Stimulated activated memory B cell treated with anti-CD40 and anti-IgM and Interleukin-4, amounts not matched to agents 10 μg/mL and 1 μg/mL and 100 μg/mL, for 72 hours (primary cell): ENCODE results near the gene TOX2.

Source experiments
- ATAC-seq: fragments of 150-1000 bp; cut with Tn5 transposase; 2 replicates; pipeline ENCODE4 v1.10.0; 2021
- H3K27ac Mint-ChIP-seq: one replicate; pipeline ENCODE4 v1.8.0; 2022; ENCODE audit warnings: mild to moderate bottlenecking, mixed read lengths
- H3K27me3 Mint-ChIP-seq: one replicate; pipeline ENCODE4 v1.8.0; 2022; ENCODE audit warnings: mixed read lengths
- H3K36me3 Mint-ChIP-seq: one replicate; pipeline ENCODE4 v1.8.0; 2022; ENCODE audit warnings: mixed read lengths
- H3K4me1 Mint-ChIP-seq: one replicate; pipeline ENCODE4 v1.8.0; 2022; ENCODE audit warnings: mixed read lengths
- H3K4me3 Mint-ChIP-seq: one replicate; pipeline ENCODE4 v1.8.0; 2022; ENCODE audit warnings: mild to moderate bottlenecking, moderate library complexity, mixed read lengths
- H3K9me3 Mint-ChIP-seq: one replicate; pipeline ENCODE4 v1.8.0; 2022; ENCODE audit warnings: mixed read lengths

Gene TOX2

DNA sequence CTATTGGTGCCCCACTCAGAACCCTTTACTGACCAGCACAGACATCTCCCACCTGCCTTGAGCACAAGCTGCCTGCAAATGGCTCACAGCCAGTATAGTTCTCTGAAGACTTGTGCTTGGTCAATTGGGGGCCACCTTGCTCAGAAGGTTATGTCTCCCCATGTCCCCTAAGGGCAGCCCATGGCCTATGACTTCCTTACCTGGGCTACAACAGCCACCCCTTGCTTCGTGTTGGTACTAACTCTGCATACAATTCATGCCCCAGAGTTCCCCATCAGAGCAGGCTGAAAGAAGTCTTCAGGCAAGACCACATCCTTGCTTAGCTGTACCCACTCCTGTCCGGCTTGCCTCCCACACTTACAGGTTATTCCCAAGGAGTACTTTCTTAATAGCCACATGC, 57.4 kb downstream of the TOX2 start:
- no peak overlapping the region for H3K27ac Mint-ChIP-seq
- H3K27me3 Mint-ChIP-seq: no peaks in the 10 kb centered on the region
- ATAC-seq: no peak
- no peaks in the 10 kb centered on the region for H3K36me3 Mint-ChIP-seq
- H3K9me3 Mint-ChIP-seq: no peaks in the 10 kb centered on the region
- H3K4me3 Mint-ChIP-seq: no peak overlapping the region
- H3K4me1 Mint-ChIP-seq: no peaks in the 10 kb centered on the region

DNA sequence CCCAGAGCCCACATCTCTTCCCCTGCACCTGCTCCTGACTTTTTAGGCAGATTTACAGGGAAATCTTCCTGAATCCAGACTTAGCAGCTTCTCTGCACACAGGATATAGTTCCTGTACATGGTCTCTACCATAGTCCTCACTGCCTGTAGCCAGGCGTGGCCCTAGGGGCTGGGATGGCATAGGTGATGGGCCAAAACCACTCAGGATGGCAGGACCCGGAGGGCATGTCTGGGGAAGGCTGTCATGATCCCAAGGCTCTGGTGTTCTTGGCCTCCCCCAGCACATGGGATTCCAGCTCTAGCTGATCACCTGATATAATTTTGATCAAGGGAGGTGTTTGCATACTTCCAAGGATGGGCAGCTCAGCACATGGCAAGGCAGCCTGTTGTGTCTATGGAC, 58.0 kb downstream of the TOX2 start:
- H3K4me1 Mint-ChIP-seq: no peaks in the 10 kb centered on the region
- H3K9me3 Mint-ChIP-seq: no peaks in the 10 kb centered on the region
- no peak overlapping the region for H3K4me3 Mint-ChIP-seq
- no peak overlapping the region for H3K27ac Mint-ChIP-seq
- no peaks in the 10 kb centered on the region for H3K27me3 Mint-ChIP-seq
- ATAC-seq: no peak
- H3K36me3 Mint-ChIP-seq: no peaks in the 10 kb centered on the region

DNA sequence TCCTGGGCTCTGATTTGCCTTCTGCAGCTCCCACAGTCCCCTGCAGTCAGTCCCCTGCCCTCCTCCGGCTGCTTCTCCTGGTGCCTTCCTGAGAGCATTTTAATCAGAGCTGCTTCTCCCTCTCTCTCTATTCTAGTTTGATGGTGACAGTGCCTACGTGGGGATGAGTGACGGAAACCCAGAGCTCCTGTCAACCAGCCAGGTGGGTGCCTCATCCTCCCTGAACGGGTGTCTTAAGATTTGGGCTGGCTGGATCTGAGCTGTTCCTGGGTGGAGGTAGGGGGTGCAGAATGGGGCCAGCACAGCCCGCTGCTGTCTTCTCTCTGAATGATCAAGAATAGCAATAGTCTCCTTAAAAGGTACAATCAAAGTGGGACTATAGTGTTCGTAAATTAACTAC, 58.6 kb downstream of the TOX2 start:
- no peak overlapping the region for H3K27ac Mint-ChIP-seq
- H3K9me3 Mint-ChIP-seq: no peaks in the 10 kb centered on the region
- H3K36me3 Mint-ChIP-seq: no peaks in the 10 kb centered on the region

DNA sequence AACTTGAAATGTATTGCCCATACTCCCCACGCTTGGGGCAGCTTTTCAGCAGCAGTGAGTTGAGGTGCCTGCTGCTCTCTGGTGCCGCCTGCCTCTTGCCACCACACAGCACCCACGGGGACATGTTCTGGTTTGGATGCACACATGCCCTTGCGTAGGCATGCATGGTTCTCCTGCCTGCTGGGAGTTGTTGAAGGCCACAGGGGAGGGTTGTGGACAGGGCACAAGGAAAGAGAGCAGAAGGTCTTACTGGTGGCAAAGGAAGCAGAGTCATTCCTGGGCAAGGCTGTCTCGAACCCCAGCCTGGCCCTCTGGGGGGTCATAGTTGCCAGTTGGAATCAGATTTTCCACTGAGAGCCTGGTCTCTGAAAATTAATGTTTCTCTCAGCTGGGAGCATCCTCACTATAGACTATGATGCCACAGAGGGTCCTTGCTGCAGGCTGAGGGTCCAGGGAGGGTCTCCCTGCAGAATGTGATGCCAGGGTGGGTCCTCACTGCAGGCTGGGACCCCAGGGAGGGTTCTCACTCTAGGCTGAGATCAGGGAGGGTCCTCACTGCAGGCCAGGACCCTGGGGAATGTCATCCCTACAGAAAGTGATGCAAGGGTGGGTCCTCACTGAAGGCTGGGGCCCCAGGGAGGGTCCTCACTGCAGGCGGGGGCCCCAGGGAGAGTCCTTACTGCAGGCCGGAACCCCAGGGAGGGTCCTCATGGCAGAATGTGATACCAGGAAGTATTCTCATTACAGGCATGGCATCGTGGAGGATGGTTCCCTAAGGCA, 59.2 kb downstream of the TOX2 start:
- no peaks in the 10 kb centered on the region for H3K4me1 Mint-ChIP-seq
- no peak overlapping the region for H3K27ac Mint-ChIP-seq
- peaks cover 3% of the 10 kb centered on the region for H3K9me3 Mint-ChIP-seq
- no peak for ATAC-seq
- no peaks in the 10 kb centered on the region for H3K36me3 Mint-ChIP-seq
- peaks cover 3% of the 10 kb centered on the region for H3K27me3 Mint-ChIP-seq
- H3K4me3 Mint-ChIP-seq: no peak overlapping the region

More for the DNA sequence above, 58.6 kb downstream of the TOX2 start:
- no peak for ATAC-seq
- H3K4me1 Mint-ChIP-seq: no peaks in the 10 kb centered on the region
- H3K27me3 Mint-ChIP-seq: no peaks in the 10 kb centered on the region
- H3K4me3 Mint-ChIP-seq: no peak overlapping the region

DNA sequence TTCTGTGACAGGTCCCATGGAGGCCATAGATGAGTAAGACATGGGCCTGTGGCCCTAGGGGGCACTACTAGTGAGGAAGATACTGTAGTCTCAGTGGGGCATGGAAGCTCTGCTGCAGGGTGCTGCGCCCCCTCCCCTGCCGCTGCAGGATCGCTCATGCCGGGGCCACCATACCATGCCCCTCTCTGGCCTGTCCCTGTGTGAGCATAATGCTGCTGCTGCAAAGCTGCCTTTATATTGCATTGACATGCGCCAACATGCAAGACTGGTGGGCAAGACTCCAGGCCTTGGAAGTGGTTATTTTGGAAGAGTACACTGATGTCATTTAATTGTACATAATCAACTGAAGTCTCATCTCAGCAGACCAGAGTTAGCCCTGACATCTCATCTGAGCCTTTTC, 60.0 kb downstream of the TOX2 start:
- no peak for ATAC-seq
- Mint-ChIP-seq H3K27me3 (peaks cover 10% of the 10 kb centered on the region), H3K4me3 (no peak overlapping the region), H3K4me1 (no peaks in the 10 kb centered on the region), H3K9me3 (peaks cover 3% of the 10 kb centered on the region), H3K27ac (no peak overlapping the region), H3K36me3 (no peaks in the 10 kb centered on the region)

DNA sequence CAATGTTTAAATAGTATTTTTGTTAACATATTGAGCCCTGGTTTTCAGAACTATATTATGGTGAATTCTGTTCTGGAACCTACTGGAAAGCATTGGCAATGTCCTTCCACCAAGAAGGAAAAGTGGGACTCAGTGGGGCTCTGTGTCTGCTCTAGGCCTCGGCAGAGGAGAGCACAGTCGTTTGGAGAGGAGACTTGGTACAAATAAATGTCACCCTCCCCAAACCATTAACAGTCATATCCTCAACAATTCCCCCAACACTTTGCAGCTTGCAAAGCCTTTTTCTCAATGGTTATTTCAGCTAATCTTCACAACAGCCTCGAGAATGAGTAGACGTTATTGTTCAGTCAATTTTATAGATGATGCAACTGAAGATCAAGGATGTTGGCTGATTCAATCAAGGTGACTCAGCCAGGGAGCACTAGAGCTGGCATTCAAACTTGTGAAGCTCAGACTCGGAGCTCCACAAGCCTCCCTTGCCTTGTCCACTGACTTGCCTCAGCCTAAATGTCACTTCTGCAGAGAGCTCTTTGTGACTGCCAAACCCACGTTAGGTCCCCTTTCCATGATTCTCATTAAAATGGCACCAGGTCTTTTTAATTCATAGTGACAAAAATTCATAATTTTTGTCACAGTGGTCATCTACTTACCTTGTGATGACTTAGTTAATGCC, 60.6 kb downstream of the TOX2 start:
- Mint-ChIP-seq H3K9me3 (peaks cover 3% of the 10 kb centered on the region), H3K4me3 (no peak overlapping the region), H3K36me3 (no peaks in the 10 kb centered on the region), H3K27ac (no peak overlapping the region), H3K27me3 (peaks cover 10% of the 10 kb centered on the region), H3K4me1 (no peaks in the 10 kb centered on the region)
- ATAC-seq: no peak

DNA sequence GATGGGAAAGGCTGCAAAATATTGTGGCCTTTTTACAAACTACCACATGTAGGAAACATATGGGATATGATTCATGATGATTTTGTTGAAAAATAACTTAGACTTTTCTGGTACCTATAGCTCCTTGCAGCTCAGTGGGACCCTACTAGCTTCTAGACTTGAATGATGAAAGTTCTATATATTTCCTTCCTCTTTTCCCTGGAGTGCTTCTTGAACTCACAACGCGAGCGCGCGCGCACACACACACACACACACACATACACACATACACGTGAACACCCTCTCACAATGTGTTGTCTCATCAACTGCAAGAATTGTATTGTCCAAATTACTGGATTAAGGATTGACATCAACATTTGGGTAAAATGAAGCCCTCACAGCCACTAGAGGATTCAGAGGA, 61.9 kb downstream of the TOX2 start:
- no peaks in the 10 kb centered on the region for H3K4me1 Mint-ChIP-seq
- no peak overlapping the region for H3K27ac Mint-ChIP-seq
- no peaks in the 10 kb centered on the region for H3K36me3 Mint-ChIP-seq
- ATAC-seq: no peak
- peaks cover 3% of the 10 kb centered on the region for H3K9me3 Mint-ChIP-seq
- no peak overlapping the region for H3K4me3 Mint-ChIP-seq
- H3K27me3 Mint-ChIP-seq: peaks cover 10% of the 10 kb centered on the region

DNA sequence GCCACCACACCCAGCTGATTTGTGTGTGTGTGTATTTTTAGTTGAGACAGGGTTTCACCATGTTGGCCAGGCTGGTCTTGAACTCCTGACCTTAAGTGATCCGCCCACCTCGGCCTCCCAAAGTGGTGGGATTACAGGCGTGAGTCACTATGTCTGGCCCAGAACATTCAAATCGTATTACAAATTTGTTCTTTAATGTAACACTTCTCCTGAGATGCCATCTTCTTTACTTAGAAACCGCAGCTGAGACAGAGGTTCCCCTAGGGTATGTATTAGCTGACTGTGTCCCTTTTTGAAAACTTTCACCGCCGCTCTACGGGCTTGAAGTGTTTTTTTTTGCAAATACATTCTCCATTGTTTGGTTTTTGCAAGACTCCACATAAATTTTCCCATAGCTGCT, 62.6 kb downstream of the TOX2 start:
- H3K27me3 Mint-ChIP-seq: peaks cover 10% of the 10 kb centered on the region
- H3K27ac Mint-ChIP-seq: no peak overlapping the region
- no peak overlapping the region for H3K4me3 Mint-ChIP-seq
- H3K36me3 Mint-ChIP-seq: no peaks in the 10 kb centered on the region
- peaks cover 2% of the 10 kb centered on the region for H3K4me1 Mint-ChIP-seq
- no peak for ATAC-seq
- H3K9me3 Mint-ChIP-seq: peaks cover 3% of the 10 kb centered on the region

DNA sequence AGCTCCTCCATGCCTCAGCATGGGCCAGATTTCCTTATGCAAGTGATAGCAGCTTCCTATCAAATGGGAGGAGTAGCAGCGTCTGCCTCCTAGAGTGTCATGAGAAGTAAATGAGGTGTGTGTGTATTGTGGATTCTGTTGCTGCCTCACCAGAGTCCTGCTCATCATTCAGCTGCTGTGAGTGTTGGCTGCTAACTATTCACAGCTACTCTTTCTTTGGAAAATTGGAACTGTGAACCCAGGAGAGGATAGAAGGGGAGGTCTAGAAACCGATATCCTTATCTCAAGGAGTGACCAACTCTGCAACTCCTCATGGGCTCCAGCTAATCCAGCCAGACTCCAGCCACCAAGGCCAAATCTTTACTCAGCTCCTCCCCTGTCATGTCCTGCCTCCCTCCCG, 63.3 kb downstream of the TOX2 start:
- Mint-ChIP-seq H3K36me3 (no peaks in the 10 kb centered on the region), H3K27me3 (peaks cover 10% of the 10 kb centered on the region), H3K9me3 (peaks cover 3% of the 10 kb centered on the region), H3K27ac (no peak overlapping the region), H3K4me1 (peaks cover 9% of the 10 kb centered on the region), H3K4me3 (no peak overlapping the region)
- no peak for ATAC-seq

DNA sequence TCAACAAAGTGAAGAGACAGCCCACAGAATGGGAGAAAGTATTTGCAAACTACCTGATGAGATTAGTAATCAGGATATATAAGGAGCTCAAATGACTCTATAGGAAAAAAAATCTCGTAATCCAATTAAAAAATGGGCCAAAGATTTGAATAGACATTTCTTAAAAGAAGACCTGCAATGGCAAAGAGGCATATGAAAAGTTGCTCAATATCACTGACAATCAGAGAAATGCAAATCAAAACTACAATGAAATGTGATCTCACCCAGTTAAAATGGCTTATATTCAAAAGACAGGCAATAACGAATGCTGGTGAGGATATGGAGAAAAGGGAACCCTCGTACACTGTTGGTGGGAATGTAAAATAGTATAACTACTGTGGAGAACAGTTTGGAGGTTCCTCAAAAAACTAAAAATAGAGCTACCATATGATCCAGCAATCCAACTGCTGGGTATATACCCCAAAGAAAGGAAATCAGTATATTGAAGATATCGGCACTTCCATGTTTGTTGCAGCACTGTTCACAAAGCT, 65.0 kb downstream of the TOX2 start:
- H3K36me3 Mint-ChIP-seq: no peaks in the 10 kb centered on the region
- no peak for ATAC-seq
- peaks cover 10% of the 10 kb centered on the region for H3K27me3 Mint-ChIP-seq
- H3K4me3 Mint-ChIP-seq: no peak overlapping the region
- H3K4me1 Mint-ChIP-seq: peaks cover 10% of the 10 kb centered on the region
- H3K27ac Mint-ChIP-seq: no peak overlapping the region
- H3K9me3 Mint-ChIP-seq: peaks cover 3% of the 10 kb centered on the region

DNA sequence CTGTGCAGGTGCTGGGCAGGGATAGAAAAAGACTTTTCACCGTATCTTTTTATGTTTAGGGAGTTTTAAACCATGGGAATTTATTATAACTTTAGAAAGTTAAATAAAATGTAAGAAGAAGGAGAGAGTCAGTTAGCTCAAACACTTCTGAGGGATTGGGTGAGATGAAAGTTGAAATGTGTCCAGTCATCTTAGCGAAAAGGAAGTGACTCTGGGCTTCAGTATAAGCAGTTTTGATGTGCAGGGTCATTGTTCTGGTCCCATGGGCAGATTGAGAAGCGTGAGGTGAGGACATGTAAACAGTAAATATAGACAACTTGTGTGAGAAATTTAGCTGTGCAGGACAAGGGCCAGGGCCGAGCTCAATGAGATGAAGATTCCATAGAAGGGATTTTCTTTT, 66.9 kb downstream of the TOX2 start:
- no peak overlapping the region for H3K27ac Mint-ChIP-seq

DNA sequence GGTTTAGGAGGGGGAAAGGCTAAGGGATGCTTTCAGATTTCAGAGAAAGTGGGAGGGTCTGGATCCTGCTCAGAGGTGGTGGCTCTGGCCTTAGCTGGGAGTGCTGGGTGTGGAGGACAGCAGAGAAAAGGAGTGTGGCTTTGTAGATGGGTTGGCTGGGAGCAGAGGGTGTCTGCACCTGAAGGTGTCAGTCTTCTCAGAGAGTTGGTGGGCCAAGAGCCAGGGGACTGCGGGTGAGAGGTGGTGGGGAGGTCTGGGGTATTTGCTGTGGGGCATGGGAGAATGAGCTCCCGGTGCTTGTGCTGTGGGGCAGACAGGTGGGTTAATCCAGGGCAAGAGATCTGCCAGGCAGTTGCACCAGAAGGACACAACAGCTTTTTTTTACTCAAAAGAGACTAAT, 67.4 kb downstream of the TOX2 start:
- Mint-ChIP-seq H3K36me3 (no peaks in the 10 kb centered on the region), H3K27ac (no peak overlapping the region), H3K9me3 (peaks cover 3% of the 10 kb centered on the region), H3K27me3 (peaks cover 10% of the 10 kb centered on the region), H3K4me1 (peaks cover 10% of the 10 kb centered on the region), H3K4me3 (no peak overlapping the region)
- ATAC-seq: peak; percentile 4

More for the DNA sequence above, 66.9 kb downstream of the TOX2 start:
- ATAC-seq: no peak
- H3K36me3 Mint-ChIP-seq: no peaks in the 10 kb centered on the region
- H3K27me3 Mint-ChIP-seq: peaks cover 10% of the 10 kb centered on the region
- H3K9me3 Mint-ChIP-seq: peaks cover 3% of the 10 kb centered on the region
- H3K4me3 Mint-ChIP-seq: no peak overlapping the region
- H3K4me1 Mint-ChIP-seq: peaks cover 10% of the 10 kb centered on the region

DNA sequence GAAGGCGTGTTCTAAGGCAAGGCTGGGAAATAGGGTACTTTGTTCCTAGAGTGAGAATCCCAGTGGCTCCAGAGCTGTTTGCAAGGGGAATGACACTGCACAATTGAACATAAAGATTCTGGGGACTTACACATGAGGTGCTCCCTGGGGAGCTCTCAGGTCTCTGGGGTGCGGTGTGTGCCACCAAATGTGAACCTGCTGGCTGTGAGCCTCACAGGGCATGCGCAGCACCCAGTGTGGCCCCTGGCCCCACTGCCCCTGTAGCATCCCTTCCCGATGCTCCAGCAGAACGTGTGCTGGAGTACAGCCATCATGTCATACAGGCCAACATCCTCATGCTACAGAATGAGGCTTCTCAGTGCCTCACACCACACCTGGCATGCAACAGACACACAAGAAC, 68.2 kb downstream of the TOX2 start:
- H3K27me3 Mint-ChIP-seq: peaks cover 10% of the 10 kb centered on the region
- ATAC-seq: no peak
- peaks cover 10% of the 10 kb centered on the region for H3K4me1 Mint-ChIP-seq
- no peak overlapping the region for H3K4me3 Mint-ChIP-seq
- no peaks in the 10 kb centered on the region for H3K36me3 Mint-ChIP-seq
- H3K9me3 Mint-ChIP-seq: peaks cover 3% of the 10 kb centered on the region
- H3K27ac Mint-ChIP-seq: peak overlapping the region; percentile 13

DNA sequence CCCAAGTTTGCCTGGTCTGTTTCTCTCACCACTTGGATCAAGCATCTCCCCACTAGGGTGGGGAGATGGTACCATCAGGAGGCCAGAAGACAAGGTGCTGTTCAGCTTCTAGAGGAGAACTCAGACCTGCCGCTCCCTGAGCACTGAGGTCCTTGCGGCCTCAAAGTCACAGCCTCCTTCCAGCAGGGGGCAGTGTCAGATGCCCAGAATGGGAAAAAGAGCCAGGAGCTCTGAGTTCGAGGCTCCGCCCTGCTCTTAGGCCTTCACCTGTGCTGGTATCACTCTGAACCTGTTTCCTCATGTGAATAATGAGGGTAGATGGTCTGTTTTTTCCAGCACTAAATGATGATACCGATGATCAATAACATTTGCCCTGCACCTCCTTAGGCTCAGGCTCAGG, 68.7 kb downstream of the TOX2 start:
- H3K27me3 Mint-ChIP-seq: peaks cover 10% of the 10 kb centered on the region
- no peak for ATAC-seq

DNA sequence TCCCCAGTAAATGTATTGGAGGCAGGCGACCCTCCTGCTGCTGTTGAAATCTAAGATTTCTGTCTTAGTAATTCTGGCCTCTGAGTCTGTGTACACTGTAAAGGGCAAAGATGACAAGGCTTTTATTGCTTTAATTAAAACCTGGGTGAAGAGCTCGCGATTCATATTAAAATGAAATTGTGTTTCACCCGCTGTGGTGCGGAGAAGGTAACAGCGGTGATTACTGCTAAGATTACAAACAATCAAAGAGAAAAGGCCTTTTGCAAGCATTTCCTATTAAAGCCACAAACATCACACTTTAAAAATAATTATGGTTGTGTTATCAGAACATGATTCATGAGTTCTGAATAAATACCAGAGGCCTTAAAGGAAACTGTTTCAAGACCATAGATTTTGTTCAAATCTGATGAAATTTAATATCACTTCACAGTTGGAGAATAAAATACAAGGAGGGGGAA, 69.3 kb downstream of the TOX2 start:
- Mint-ChIP-seq H3K36me3 (no peaks in the 10 kb centered on the region), H3K27me3 (peaks cover 6% of the 10 kb centered on the region), H3K4me3 (no peak overlapping the region)

More for the DNA sequence above, 68.7 kb downstream of the TOX2 start:
- Mint-ChIP-seq H3K4me1 (peaks cover 10% of the 10 kb centered on the region), H3K36me3 (no peaks in the 10 kb centered on the region), H3K27ac (no peak overlapping the region), H3K9me3 (peaks cover 3% of the 10 kb centered on the region), H3K4me3 (no peak overlapping the region)

DNA sequence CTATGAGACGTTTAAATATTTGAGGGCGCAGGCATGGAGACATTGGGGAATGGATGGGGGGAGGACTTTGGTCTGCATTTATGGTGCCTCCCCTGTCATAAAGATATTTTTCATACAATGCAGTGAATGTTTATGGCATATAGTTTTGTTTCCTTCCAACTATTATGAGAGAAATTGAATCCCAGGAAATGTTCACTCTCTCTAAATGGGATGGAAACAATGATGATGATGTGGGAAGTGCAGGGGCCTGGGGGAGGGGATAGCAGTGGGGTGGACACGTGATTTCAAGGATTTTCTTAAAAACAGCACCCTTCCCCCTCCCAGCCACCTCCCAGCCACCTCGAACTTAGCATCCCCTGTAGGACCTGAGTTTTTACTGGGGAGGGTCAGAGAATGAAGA, 69.9 kb downstream of the TOX2 start:
- no peak overlapping the region for H3K4me3 Mint-ChIP-seq
- no peaks in the 10 kb centered on the region for H3K27me3 Mint-ChIP-seq
- H3K4me1 Mint-ChIP-seq: peaks cover 10% of the 10 kb centered on the region
- no peaks in the 10 kb centered on the region for H3K9me3 Mint-ChIP-seq
- H3K27ac Mint-ChIP-seq: peak overlapping the region; percentile 36
- ATAC-seq: no peak
- no peaks in the 10 kb centered on the region for H3K36me3 Mint-ChIP-seq

More for the DNA sequence above, 69.3 kb downstream of the TOX2 start:
- no peak for ATAC-seq
- Mint-ChIP-seq H3K4me1 (peaks cover 10% of the 10 kb centered on the region), H3K27ac (no peak overlapping the region), H3K9me3 (no peaks in the 10 kb centered on the region)
